KBM-7 (cell line): ENCODE data around the gene CBX4.

Experiments
- DNase-seq: peaks from one replicate; pipeline ENCODE4 v3.0.0-alpha.2; 2015
- in situ Hi-C: fragments of 300-500 bp; cut with MboI; formaldehyde crosslinking; loops from 2 replicates; pipeline ENCODE4 v1.14.3; 2020; ENCODE audit warnings: low sequenced_read_pairs, low pct_unique_long_range_greater_than_20kb, mixed read lengths

Gene CBX4

DNA sequence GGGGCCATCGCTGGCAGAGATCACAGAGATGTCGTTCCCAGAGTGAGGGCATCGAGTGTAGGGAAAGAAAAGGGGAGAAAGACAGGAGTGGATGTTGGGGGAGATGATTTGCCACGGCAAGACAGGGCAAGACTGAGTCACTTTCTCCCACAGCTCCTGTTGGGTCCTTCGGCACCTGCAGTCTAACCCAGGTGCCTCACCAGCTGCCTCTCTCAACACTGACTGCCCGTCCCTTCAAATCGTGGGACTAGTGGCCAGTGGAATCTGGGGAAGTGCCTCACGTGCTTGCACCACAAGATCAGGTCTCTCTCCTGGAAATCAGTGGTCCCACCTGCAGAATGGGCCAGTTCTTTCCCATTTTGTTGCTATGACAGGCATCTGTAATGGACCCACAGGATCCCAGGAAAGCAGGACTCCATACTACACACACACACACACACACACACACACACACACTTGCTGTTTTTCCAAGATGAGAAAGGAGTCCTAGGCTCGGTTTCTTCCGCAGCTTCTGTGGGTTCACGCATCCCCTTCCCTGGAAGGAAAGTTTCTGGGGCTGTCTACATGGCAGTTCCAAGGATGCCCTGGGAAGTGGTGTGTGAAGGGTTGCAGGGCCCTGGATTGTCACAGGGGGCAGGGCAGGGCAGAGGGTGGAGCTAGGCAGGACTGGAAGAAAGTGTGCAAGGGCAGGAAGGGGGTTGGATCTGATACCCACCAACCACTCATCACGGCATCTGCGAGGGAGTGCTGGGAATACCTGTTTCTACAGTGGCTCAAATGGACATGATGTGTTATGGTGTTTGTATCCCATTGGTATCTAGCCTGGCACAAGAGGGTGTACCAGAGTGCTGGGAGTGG lies 32.1 kb downstream of the CBX4 start:
- in situ Hi-C loops: no loop called here
- DNase-seq: no peak

DNA sequence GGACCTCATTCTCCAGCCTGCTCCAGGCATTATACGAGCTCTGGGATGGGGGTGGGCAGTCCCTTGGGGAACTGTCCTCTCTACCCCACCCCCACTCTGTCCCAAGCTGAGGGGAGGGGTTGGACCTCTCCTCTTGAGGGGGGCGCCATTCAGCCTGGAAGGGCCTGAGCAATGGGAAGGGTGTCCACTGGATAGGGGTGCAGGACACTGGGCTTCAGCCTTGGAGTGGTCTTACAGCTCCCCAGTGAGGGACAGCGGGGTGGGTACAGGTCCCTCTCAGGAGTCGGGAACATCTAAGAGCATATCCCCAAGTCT lies 32.8 kb downstream of the CBX4 start:
- in situ Hi-C loops: no loop called here
- DNase-seq: no peak

DNA sequence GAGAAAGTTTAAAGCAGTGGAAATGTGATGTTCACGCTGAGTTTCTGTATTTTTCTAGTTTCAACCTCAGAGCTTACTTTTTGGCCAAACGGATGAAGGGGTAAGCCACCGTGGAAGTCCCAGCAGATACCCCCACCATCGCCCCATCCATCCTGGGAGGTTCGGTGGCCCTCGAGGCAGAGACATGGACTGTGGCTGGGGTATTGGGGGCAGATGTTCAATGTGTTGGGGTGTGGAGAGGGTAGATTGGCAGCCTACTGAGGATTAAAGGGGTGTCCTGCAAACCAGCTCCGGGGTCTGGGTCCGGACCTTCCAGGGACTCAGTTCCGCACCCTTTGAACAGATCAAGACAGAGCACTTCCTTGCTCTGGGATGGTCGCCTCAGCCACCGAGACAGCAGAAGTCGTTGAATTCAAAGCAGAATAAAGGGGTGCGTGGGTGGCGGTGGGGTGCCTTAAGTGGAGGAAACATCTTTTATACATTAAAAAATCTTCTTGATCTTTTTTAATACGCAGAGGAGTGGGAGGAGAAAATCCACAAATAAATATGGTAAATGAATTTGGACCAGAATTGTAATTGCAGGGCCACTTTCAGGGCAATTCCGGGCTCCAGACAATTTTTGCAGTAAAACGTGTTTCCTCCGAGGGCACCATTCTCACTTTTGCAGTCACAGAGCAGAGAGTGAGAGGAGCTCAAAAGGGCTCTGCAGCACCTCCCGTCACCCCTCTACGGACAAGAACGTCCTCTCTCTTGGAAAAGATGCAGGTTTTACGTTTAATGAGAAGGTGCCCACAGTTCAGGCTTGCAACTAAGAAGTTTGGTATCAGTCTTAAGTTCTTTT lies 34.2 kb downstream of the CBX4 start:
- in situ Hi-C loops: no loop called here

DNA sequence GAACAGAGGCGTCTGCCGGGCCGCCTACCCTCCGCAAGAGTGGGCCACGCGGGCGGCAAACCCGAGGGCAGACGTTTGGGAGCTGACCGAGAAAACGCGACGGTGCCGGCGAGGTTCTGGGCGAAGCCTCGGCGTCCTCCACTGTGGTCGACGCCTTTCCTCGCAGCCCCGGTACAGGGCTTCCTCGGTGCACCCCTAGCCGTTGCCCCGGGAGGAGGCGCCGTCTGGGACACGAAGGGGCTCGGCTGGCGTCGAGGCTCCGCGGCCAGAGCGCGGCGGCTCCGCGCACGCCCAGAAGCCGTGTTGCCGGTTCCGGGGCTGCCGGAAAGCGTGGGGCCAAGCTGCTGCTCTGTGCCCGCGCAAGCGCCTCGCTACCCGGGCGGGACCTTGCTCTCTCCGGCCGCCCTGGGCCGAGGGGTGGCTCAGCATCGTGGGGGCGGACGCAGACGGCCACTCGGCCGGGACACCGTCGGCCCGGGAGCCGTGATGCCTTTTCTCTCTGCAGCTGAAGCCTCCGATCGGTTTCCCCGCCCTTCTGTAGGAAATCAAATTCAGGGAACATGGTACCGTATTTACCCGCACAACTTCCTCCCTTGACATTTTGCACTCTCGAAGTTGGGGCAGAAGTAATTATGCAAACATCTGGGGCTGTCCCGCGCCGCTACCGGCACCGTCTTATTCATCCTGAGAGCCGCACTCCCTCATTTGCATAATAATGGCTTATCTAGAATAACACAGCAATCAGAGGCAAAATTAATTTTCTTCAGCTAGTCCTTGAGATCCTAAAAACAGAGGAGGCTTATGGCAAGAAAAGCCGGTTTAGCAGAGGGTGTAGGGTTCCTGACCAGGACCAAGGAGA lies 35.0 kb downstream of the CBX4 start:
- in situ Hi-C loops: no loop called here
- peak; percentile 73 for DNase-seq

More for the DNA sequence above, 34.2 kb downstream of the CBX4 start:
- no peak for DNase-seq

DNA sequence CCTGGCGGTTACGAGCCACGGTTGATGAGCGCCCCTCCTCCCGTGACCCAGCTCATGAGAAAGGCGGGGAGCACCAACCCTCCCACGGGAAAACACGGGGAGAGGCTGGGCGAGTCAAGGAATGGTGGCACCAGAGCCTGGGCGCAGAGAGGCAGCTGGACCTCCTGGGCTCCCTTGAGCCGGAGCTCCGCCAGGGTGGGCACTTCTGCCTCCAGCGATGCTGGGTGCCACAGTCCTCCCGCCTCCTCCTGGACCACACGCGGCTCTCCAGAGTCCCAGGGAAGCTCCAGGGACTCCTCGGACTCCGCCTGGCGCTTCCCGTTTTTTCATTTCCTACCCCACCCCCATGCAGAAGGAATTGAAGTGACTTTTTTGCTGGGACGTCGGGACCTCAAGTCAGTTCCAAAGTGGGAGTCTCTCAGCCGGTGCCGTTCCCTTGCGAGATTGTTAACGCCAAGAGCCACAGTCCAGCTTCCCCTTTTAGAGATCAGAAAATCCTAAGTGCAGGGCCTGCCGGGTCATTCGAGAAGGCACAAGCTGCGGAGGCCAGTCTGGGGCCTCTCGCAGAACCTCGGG lies 35.7 kb downstream of the CBX4 start:
- DNase-seq: peak; percentile 59
- in situ Hi-C loops: no loop called here

DNA sequence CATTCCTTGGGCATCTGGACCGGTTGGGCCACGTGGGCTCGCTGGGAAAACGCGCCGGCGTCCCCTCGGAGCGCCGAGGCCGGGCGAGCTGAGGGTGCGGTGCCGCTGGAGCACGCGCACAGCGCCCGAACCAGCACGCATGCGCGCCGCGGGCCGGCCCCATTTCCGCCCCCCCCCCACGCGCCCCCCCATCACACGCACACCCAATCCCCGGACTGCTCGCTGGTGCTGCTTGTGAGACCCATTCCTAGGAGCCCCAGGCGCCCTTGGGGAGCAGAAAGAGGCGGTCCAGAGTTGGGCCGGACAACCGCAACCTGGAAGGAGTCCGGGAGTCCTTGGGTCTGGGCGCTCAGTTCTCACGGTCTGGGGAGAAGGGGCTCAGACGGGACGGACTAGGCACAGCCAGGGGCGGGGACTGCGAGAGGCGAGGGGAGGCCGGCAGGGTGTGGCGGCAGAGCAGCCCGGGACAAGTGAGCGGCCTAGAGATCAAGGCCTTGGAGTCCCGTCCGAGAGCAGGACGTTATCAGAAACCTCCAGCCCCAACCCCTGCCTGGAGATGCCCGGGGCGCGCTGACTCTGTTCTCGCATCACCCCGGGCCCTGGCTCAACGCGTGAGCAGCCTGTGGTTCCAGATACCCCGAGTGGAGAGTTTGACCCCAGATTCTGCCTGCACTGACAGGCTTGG lies 36.4 kb downstream of the CBX4 start:
- DNase-seq: no peak
- in situ Hi-C loops: no loop called here

DNA sequence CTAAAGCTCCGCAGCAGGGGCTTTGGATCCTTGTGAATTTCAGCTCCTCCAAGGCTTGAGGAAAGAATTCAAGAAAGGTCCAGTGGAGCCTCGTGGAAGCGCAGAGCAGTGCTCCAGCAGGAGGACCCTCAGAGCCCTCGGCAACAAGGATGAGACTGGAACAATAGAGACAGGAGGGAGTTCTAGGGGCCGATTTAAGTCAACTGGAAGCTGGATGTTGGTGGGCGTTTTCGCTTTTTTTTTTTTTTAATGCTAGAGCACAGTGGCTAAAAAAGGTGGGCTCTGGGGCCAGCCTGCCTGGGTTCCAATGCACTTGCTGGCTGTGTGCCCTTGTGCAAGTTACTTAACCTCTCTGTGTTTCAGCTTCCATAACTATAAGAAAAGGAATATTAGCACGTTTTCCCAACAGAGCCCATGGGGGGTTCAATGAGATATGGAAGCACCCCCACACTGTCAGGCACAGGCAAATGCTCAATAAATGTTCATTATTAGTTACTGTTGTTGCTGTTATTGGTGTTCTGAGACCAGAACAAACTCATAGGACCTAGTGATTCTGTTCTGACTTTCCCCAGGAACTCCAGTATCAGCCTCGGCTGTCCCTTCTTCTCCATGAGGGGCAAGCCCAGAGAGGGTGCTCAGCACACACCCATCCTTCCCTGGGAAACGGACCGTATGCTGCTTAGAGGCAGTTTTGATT lies 37.1 kb downstream of the CBX4 start:
- in situ Hi-C loops: no loop called here

DNA sequence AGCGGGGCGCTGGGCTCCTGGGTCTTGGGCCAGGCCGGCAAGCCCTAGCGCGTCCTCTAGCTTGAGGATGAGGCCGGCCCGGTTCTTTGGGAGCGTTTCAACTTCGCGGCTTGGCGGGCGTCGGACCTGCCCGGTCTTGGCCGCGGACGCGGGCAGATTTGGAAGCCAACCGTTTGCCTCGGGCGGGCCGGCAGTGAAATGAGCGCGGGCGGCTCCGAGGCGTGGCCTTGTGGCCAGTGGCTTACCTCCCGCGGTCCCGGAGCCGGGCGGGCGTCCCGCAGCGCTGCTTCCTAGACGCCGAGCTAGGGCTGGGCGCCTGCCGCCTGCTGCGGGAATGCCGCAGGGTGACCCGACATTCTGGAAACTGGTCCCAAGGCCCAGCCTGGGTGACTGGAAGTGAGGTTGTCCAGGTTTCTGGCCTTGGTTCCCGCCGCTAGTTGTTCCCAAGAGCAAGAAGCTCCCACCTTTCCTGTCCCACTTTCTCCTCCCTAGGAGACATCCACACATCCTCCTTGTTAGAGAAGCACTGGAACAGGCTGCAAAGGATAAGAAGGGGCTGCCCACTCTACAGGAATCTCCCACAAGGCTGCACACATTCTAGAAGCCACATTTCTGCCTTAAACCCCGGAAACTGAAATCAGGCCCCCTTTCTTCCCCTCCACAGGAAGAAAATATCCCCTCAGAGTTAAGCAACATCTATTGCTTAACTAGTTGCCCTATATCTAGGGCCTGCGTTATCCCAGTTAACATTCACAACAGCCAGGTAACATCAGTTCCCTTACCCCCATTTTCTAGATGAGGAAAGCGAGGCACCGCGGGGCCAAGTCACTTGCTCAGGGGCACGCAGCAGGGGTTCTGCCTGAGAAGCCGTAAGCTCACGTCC lies 37.8 kb downstream of the CBX4 start:
- in situ Hi-C loops: no loop called here
- no peak for DNase-seq

More for the DNA sequence above, 37.1 kb downstream of the CBX4 start:
- DNase-seq: no peak

DNA sequence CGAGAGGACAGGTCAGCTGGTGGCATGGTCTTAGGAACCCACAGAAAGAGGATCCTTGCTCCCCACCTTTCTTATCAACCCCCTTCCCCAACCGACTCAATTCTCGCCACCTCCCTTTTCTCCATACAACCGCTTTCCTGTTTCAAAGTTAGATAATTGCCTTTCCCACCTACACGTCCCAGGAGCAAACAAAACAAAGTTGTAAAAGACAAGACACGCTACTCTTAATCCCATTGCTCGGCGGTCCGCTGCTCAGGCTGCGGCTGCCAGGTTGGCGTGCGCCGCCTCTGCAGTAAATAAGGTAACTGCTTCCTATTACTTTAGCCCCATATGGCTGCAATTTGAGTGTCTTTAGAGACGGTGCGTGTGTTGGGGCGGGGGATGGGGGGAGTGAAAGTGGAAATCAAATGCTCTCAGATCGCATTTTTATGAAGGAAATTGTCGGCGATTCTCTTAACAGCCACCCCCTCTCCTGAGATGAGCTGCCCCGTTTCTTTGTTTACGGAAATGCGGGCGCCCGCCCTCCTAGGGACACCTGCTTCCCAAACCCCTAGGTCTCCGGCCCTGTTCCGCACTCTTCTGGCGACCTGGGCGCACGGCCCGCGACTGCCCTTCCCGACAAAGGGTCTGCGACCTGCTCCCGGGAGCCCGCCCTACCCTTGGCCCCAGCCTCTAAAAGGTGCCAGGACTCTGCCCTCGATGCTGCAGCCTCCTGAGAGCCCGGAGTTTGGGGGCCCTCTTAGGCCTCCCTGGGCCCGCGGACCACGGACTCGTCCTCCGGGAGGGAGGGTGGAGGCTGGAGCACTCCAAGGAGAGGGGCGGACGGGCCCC lies 38.7 kb downstream of the CBX4 start:
- in situ Hi-C loops: no loop called here
- DNase-seq: peak; percentile 24

DNA sequence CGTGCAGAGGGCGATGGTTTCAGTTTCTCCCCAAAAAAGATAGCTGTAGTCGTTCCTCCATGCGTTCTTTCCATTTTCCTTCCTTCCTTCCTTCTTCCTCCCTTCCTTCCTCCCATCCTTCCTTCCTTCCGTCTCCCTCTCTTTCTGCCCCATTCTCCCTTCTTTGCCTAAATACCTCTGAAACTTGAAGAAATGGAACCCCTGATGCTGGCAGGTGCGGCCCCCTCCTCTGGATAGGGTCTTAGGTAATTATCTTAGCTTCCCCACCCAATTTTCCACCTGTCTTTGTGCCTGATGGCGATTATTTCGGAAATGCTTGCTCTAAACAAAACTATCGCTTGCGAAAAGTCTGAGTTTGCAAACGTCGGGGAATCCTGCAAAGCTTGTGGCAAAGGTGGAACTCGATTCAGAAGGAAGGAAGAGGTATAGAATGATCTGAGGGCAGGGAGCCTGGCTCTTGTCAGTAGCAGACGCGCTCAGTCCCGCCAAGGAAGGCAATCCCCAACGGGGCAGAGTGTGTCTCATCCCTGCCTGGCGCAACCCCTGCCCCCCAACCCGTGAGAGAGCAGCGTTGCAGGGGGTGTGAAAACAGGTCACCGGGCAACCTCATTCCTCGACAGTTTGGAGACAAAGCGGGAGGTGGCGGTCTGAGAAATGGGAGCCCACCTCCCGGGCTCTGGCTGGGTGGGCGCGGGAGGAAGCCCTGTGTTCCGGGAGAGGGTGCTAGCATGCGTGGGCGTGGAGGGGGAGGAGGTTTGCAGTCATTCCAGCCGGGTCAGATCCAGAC lies 39.5 kb downstream of the CBX4 start:
- DNase-seq: no peak

DNA sequence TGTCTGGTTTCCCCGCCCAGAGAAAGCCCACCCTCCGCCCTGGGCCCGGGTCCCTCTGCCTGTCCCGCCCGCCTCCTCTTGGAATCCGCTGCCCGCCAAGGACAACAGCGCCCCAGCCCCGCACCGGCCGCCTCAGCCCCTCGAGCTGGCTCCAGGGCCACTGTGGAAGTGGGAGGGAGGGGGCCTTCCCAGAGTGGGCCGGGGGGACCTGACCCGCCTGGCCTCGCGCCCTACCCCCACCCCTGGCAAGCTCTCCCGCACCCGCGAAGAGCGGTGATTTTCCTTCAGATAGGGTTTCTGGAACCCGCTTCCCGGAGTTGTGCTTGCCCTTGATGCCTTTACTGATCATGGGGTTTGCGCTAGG lies 40.1 kb downstream of the CBX4 start:
- DNase-seq: no peak

More for the DNA sequence above, 39.5 kb downstream of the CBX4 start:
- in situ Hi-C loops: no loop called here

DNA sequence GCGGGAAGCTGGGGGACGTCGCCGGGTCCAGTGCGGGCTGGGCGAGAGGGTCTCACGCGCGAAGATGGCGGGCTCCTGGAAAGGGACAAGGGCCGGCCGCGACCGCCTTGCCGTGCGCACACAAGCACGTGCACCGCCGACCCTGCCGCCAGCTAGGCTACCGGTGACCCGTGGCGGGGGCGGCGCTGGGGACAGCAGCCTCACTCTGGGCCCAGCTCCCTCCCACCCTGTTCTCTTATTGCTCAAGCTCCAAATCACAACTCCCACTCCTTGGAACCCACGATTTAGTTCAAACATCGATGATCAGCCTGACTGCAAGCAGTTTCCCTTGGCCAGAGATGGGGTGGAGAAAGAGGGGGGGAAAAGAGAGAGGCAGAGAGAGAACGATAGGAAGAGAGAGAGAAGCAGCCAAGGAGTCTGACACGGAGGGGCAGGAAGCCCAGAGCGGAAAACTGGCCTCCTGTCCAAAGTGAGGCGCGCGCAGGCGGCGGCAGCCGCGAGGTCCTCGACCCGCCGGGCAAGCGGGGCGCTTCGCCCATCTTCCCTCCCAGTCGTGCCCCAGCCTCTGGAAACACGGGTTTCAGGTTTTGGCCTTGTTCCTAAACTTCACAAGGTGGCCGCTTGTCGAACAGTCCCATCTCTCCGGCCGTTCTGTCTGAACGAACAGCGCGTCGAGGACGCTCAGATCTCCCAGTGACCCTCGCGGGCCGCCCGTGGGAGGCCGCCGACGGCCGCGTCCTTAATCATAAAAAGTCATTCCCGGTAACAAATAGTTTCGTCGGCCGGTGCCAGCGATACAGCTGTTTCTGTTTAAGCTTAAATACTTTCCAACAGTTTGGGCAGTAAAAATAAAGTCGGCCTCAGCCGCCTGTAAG lies 40.7 kb downstream of the CBX4 start:
- in situ Hi-C loops: no loop called here
- no peak for DNase-seq

More for the DNA sequence above, 40.1 kb downstream of the CBX4 start:
- in situ Hi-C loops: no loop called here

DNA sequence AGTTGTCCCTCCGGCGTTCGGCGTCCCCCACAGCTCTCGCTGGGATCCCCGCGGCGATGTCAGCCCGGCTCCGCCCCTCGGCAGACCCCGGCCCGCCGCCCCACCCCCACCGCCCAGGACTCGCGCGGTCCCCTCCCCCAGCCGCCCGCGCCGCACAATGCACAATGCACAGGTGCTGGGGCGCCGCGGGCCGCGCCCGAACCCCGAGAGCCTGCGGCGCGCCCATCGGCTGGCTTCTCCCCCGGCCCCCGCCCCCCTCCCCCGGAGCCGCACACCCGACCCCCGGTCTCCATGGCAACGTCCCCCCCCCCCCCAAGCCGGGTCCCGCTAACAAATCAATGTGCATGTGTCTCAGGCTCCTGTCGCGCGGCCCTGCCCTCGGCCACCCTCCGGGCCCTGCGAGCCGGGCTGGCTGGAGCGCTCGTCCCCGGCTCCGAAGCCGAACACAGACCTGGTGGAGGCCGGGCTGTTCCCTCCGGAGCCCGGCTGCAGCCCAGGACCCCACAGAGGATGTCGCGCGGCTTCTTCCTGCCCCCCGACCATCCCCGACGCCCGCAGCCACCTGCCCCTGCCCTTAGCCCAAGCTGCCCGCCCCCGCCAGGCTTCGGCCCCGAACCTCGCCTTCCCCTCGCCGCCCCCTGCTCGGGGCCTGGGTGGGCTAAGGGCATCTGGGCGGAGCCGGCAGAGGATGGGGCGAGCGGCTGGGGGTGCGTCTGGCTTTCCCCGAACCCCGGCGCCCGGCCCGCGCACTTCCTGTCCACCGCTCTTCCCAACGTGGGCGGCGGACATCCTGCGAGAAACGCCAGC lies 41.5 kb downstream of the CBX4 start:
- in situ Hi-C loops: no loop called here
- no peak for DNase-seq
